AG09309 (cell line): Measurements from ENCODE around the gene CLEC1A.

Source experiments
- DNase-seq: peaks from one replicate; pipeline ENCODE4 v3.0.0-alpha.2; 2010; ENCODE audit warnings: low read depth
- H3K4me3 ChIP-seq: 2 replicates; pipeline ENCODE4 v1.5.1; 2011; ENCODE audit warnings: mild to moderate bottlenecking, low read depth, low read length, moderate library complexity; ENCODE audit not compliant: control insufficient read depth
- CTCF ChIP-seq: IDR thresholded peaks from 2 replicates; pipeline ENCODE4 v1.5.1; 2011; ENCODE audit warnings: mild to moderate bottlenecking, low read depth, low read length, inconsistent platforms; ENCODE audit not compliant: insufficient read depth, control insufficient read depth; ENCODE audit errors: missing control alignments

CLEC1A gene

GRCh38 chr12:10067264-10067663 is 31.5 kb downstream of the CLEC1A start:
- no peak for TF ChIP-seq CTCF
- DNase-seq, result no peak
- no peak overlapping the region for H3K4me3 ChIP-seq

GRCh38 chr12:10065241-10065640 is 33.5 kb downstream of the CLEC1A start:
- TF ChIP-seq CTCF, result no peak
- H3K4me3 ChIP-seq, result no peak overlapping the region
- no peak for DNase-seq

- no peak overlapping the region for H3K4me3 ChIP-seq
- TF ChIP-seq CTCF, result no peak
Measured at GRCh38 chr12:10058387-10058786, 40.4 kb downstream of the CLEC1A start.

GRCh38 chr12:10052193-10052913 is 46.4 kb downstream of the CLEC1A start:
- H3K4me3 ChIP-seq, result no peak overlapping the region
- no peak for DNase-seq
- no peak for TF ChIP-seq CTCF

More at GRCh38 chr12:10058387-10058786, 40.4 kb downstream of the CLEC1A start:
- no peak for DNase-seq

- no peak for TF ChIP-seq CTCF
- no peak overlapping the region for H3K4me3 ChIP-seq
- no peak for DNase-seq
Measured at GRCh38 chr12:10048526-10048925, 50.3 kb downstream of the CLEC1A start.

- H3K4me3 ChIP-seq, result no peak overlapping the region
- no peak for TF ChIP-seq CTCF
- no peak for DNase-seq
Measured at GRCh38 chr12:10042167-10042566, 56.6 kb downstream of the CLEC1A start.
